Measurements from ENCODE around the gene GNPNAT1.

DNA sequence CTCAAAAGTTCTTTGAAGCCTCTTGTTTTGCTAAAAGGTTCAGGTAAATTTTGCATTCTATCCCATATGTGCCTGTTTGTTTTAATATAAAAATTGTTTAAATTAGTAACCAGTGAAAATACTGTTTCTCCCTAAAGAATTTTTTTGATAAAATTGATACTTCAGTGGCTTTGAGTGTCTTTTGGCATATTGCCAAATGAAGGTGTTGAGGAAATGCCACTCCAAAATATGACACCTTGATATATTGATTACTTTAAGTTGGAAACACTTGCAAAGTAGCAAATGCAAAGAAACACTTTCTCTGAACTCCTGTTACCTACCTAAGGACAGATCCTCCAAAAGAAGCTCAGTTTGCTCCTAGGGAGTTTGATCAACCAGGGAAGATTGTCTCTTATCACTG is 53.0 kb downstream of the GNPNAT1 start:
- TF ChIP-seq RCOR1 (IDR thresholded peaks at IDR 0.05; ENCODE audit: insufficient replicate concordance, low read length) (no peak), SMC3 (IDR thresholded peaks at IDR 0.05; ENCODE audit: low read depth, low read length) (no peak), POLR2A (IDR thresholded peaks at IDR 0.05; ENCODE audit: low read depth, low read length) (no peak), RAD21 (IDR thresholded peaks at IDR 0.05; ENCODE audit: low read length) (no peak), ELK1 (IDR thresholded peaks at IDR 0.05; ENCODE audit: borderline replicate concordance, low read depth, low read length) (no peak), MAZ (IDR thresholded peaks at IDR 0.05; ENCODE audit: borderline replicate concordance, low read depth, low read length) (no peak), CEBPB (IDR thresholded peaks at IDR 0.05; ENCODE audit: low read depth, low read length) (no peak), MAFK (IDR thresholded peaks at IDR 0.05; ENCODE audit: low read depth, low read length) (no peak)
- TF ChIP-seq, protein P1, sequence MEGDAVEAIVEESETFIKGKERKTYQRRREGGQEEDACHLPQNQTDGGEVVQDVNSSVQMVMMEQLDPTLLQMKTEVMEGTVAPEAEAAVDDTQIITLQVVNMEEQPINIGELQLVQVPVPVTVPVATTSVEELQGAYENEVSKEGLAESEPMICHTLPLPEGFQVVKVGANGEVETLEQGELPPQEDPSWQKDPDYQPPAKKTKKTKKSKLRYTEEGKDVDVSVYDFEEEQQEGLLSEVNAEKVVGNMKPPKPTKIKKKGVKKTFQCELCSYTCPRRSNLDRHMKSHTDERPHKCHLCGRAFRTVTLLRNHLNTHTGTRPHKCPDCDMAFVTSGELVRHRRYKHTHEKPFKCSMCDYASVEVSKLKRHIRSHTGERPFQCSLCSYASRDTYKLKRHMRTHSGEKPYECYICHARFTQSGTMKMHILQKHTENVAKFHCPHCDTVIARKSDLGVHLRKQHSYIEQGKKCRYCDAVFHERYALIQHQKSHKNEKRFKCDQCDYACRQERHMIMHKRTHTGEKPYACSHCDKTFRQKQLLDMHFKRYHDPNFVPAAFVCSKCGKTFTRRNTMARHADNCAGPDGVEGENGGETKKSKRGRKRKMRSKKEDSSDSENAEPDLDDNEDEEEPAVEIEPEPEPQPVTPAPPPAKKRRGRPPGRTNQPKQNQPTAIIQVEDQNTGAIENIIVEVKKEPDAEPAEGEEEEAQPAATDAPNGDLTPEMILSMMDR (conservative IDR thresholded peaks at IDR 0.05; ENCODE audit: low read depth, low read length), result no peak

Data from IMR-90 (cell line).